ENCODE data around the gene CCDC8.

DNA sequence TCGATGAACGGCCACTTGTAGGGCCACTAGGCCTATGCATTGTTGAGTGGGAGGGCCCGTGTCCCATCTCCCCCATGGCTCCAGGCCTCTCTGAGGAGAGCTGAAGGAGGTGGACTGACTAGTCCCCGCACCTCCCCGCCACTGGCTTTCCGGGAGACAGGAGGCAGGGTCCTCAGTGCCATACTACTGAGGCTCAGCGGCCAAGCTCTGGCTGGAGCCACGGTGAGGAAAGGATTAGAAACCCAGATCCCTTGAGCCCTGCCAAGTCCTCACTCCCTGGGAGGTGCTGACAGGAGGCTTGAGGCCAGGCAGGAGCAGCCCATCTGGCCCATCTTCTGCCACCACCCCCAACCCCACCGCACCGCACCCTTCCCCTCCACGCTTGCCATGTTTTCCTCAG lies 29.0 kb downstream of the CCDC8 start:
- TF ChIP-seq CTCF (conservative IDR thresholded peaks at IDR 0.05; ENCODE audit: low read depth, low read length) (no peak), POLR2A (IDR thresholded peaks at IDR 0.05; ENCODE audit: low read depth, low read length) (no peak), MAZ (IDR thresholded peaks at IDR 0.05; ENCODE audit: borderline replicate concordance, low read depth, low read length) (no peak), RFX5 (IDR thresholded peaks at IDR 0.05; ENCODE audit: low read depth, low read length) (no peak), MXI1 (IDR thresholded peaks at IDR 0.05; ENCODE audit: borderline replicate concordance, low read depth, low read length) (no peak), CEBPB (IDR thresholded peaks at IDR 0.05; ENCODE audit: low read depth, low read length) (no peak)
- TF ChIP-seq, protein P1, sequence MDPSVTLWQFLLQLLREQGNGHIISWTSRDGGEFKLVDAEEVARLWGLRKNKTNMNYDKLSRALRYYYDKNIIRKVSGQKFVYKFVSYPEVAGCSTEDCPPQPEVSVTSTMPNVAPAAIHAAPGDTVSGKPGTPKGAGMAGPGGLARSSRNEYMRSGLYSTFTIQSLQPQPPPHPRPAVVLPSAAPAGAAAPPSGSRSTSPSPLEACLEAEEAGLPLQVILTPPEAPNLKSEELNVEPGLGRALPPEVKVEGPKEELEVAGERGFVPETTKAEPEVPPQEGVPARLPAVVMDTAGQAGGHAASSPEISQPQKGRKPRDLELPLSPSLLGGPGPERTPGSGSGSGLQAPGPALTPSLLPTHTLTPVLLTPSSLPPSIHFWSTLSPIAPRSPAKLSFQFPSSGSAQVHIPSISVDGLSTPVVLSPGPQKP (IDR thresholded peaks at IDR 0.05; ENCODE audit: borderline replicate concordance, low read depth, low read length) = no peak
- TF ChIP-seq, protein P2, sequence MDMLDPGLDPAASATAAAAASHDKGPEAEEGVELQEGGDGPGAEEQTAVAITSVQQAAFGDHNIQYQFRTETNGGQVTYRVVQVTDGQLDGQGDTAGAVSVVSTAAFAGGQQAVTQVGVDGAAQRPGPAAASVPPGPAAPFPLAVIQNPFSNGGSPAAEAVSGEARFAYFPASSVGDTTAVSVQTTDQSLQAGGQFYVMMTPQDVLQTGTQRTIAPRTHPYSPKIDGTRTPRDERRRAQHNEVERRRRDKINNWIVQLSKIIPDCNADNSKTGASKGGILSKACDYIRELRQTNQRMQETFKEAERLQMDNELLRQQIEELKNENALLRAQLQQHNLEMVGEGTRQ (IDR thresholded peaks at IDR 0.05; ENCODE audit: low read depth, low read length) = no peak

All from IMR-90 (cell line).